GM23338 (cell line): Measurements from ENCODE around the gene USP7. TPM values are rescaled to one million over a fixed set of nuclear protein-coding genes. Genes with fewer than 3 reads are reported as not detected.
"Not testable (repeated sequence)": the region's sequence is repeated elsewhere in the genome, so short reads cannot be mapped to it uniquely, and the experiment has no call there.

Source experiments
- ATAC-seq: fragments of 200-7000 bp; cut with Tn5 transposase; 3 replicates; pipeline ENCODE4 v1.9.1; 2020
- DNase-seq: peaks from one replicate; pipeline ENCODE4 v3.0.0-alpha.2; 2015; ENCODE audit warnings: low spot score
- H2AFZ ChIP-seq: fragments of 200-600 bp; sonication (generic); 2 replicates; pipeline ENCODE4 v1.8.0; 2016; ENCODE audit warnings: antibody characterized with exemption, mild to moderate bottlenecking, moderate library complexity
- H3F3A ChIP-seq: fragments of 200-600 bp; sonication (generic); replicated peaks from 2 replicates; pipeline ENCODE4 v1.8.0; 2017; ENCODE audit warnings: antibody characterized with exemption, mixed run types, low read depth
- H3K27ac ChIP-seq: fragments of 200-600 bp; sonication (generic); 2 replicates; pipeline ENCODE4 v1.6.1; 2016; ENCODE audit warnings: low read depth
- H3K27me3 ChIP-seq: fragments of 200-600 bp; sonication (generic); 2 replicates; pipeline ENCODE4 v1.8.0; 2016; ENCODE audit warnings: mild to moderate bottlenecking, mixed run types, moderate library complexity; ENCODE audit not compliant: insufficient read depth
- H3K36me3 ChIP-seq: fragments of 200-600 bp; sonication (generic); 2 replicates; pipeline ENCODE4 v1.8.0; 2016; ENCODE audit warnings: mild to moderate bottlenecking; ENCODE audit not compliant: insufficient read depth
- H3K4me1 ChIP-seq: fragments of 200-600 bp; sonication (generic); 2 replicates; pipeline ENCODE4 v1.8.0; 2016; ENCODE audit warnings: mild to moderate bottlenecking, moderate library complexity; ENCODE audit not compliant: insufficient read depth
- H3K4me2 ChIP-seq: fragments of 200-600 bp; sonication (generic); 2 replicates; pipeline ENCODE4 v1.7.1; 2017; ENCODE audit warnings: mixed run types
- H3K4me3 ChIP-seq: fragments of 200-600 bp; sonication (generic); 2 replicates; pipeline ENCODE4 v1.6.1; 2016; ENCODE audit warnings: mixed run types
- H3K79me2 ChIP-seq: fragments of 200-600 bp; sonication (generic); replicated peaks from 2 replicates; pipeline ENCODE4 v1.8.0; 2017; ENCODE audit warnings: mild to moderate bottlenecking; ENCODE audit not compliant: insufficient read depth
- H3K9me2 ChIP-seq: fragments of 200-600 bp; sonication (generic); 2 replicates; pipeline ENCODE4 v1.8.0; 2017; ENCODE audit not compliant: insufficient read depth
- H4K20me1 ChIP-seq: fragments of 200-600 bp; sonication (generic); replicated peaks from 2 replicates; pipeline ENCODE4 v1.8.0; 2017; ENCODE audit warnings: mild to moderate bottlenecking; ENCODE audit not compliant: insufficient read depth
- H3K27ac Mint-ChIP-seq: 2 replicates; pipeline ENCODE4 v1.8.0; 2020; ENCODE audit warnings: inconsistent platforms, mild to moderate bottlenecking, moderate library complexity, mixed read lengths
- H3K27me3 Mint-ChIP-seq: 3 replicates; pipeline ENCODE4 v1.8.0; 2022; ENCODE audit warnings: low read depth, mild to moderate bottlenecking, moderate library complexity, mixed read lengths, inconsistent platforms; ENCODE audit not compliant: insufficient read depth, poor library complexity
- H3K36me3 Mint-ChIP-seq: 3 replicates; pipeline ENCODE4 v1.8.0; 2021; ENCODE audit warnings: low read depth, mild to moderate bottlenecking, inconsistent platforms, moderate library complexity, mixed read lengths
- H3K4me1 Mint-ChIP-seq: 3 replicates; pipeline ENCODE4 v1.8.0; 2020; ENCODE audit warnings: mild to moderate bottlenecking, inconsistent platforms, mixed read lengths
- H3K4me3 Mint-ChIP-seq: 3 replicates; pipeline ENCODE4 v1.8.0; 2021; ENCODE audit warnings: moderate library complexity, mild to moderate bottlenecking, inconsistent platforms, mixed read lengths
- H3K9me3 Mint-ChIP-seq: 3 replicates; pipeline ENCODE4 v1.8.0; 2020; ENCODE audit warnings: moderate library complexity, mild to moderate bottlenecking, inconsistent platforms, mixed read lengths
- ETS1 ChIP-seq: IDR thresholded peaks from 2 replicates; pipeline ENCODE4 v1.6.1; 2016; ENCODE audit warnings: antibody characterized with exemption
- EZH2 ChIP-seq: fragments of 200-600 bp; sonication (generic); IDR thresholded peaks from one replicate; pipeline ENCODE4 v1.8.0; 2017; ENCODE audit warnings: antibody characterized with exemption, mild to moderate bottlenecking, low read depth; ENCODE audit not compliant: unreplicated experiment
- EZH2phosphoT487 ChIP-seq: fragments of 200-600 bp; sonication (generic); IDR thresholded peaks from one replicate; pipeline ENCODE4 v1.8.1; 2018; ENCODE audit warnings: antibody characterized with exemption; ENCODE audit not compliant: unreplicated experiment
- POLR2AphosphoS5 ChIP-seq: IDR thresholded peaks from 2 replicates; pipeline ENCODE4 v1.6.1; 2016; ENCODE audit warnings: antibody characterized with exemption, low read depth
- polyA plus RNA-seq: library from polyadenylated mRNA; unstranded; fragments of >200 nt; fragmentation: Nextera tagmentation; extraction: Ambion mirVana; gene quantifications from 2 replicates; pipeline ENCODE4 v1.2.1, GENCODE V29; 2016
- total RNA-seq: library from RNA; depleted of rRNA; stranded (reverse); fragments of >200 nt; shearing (Covaris generic); gene quantifications from 2 replicates; pipeline ENCODE4 v1.2.3, GENCODE V29; 2014

The USP7 gene
- total and polyA plus RNA-seq, 2 experiments from 2014 or later = 42.3 to 130 TPM

- TF ChIP-seq ETS1 (no peak), EZH2 (no peak)
These were observed 43.7 kb downstream of the USP7 start (continued) for GRCh38 chr16:8919934-8920462.

- Histone ChIP-seq H3K79me2 (peaks cover 33% of the 10 kb centered on the region), H3K36me3 (peaks cover 51% of the 10 kb centered on the region), H3K27me3 (no peaks in the 10 kb centered on the region), H4K20me1 (peaks cover 37% of the 10 kb centered on the region), H3K27ac (no peak overlapping the region), H2AFZ (no peak overlapping the region), H3K4me3 (no peak overlapping the region), H3K4me2 (no peak overlapping the region), H3K4me1 (no peaks in the 10 kb centered on the region), H3F3A (peaks cover 11% of the 10 kb centered on the region; the same call in 1 of the 2 replicates), H3K9me2 (no peaks in the 10 kb centered on the region)
- Mint-ChIP-seq H3K27ac (0 out of 2 replicates have a peak overlapping the region, but pooled peaks have one; percentile 3), H3K27me3 (peaks cover 4% of the 10 kb centered on the region), H3K9me3 (no peaks in the 10 kb centered on the region), H3K4me3 (no peak overlapping the region), H3K36me3 (peaks cover 89% of the 10 kb centered on the region), H3K4me1 (peaks cover 1% of the 10 kb centered on the region; the same call in 1 of the 3 replicates)
- DNase-seq = no peak
- TF ChIP-seq POLR2AphosphoS5 (0 out of 2 replicates have a peak, but pooled peaks have one; percentile 18), EZH2phosphoT487 (no peak)
- ATAC-seq = no peak
These were observed 44.4 kb downstream of the USP7 start for GRCh38 chr16:8919089-8919933.

GRCh38 chr16:8917336-8917735 is 46.4 kb downstream of the USP7 start:
- not testable (repeated sequence) for H3K9me3 Mint-ChIP-seq, H3K9me2 ChIP-seq, H3K4me3 ChIP-seq, H3K27me3 ChIP-seq, H3K4me1 ChIP-seq, H3K27ac ChIP-seq, DNase-seq, H2AFZ ChIP-seq, H3K27me3 Mint-ChIP-seq, H3K4me3 Mint-ChIP-seq, H3K4me1 Mint-ChIP-seq, ATAC-seq, H3K4me2 ChIP-seq
- H3K36me3 ChIP-seq = peaks cover 57% of the 10 kb centered on the region
- H3F3A ChIP-seq = 0 out of 2 replicates have a peak, but pooled peaks cover 14% of the 10 kb centered on the region
- peaks cover 95% of the 10 kb centered on the region for H3K36me3 Mint-ChIP-seq
- H3K27ac Mint-ChIP-seq = peak overlapping the region; percentile 58; the same call in 1 of the 2 replicates
- H3K79me2 ChIP-seq = peaks cover 28% of the 10 kb centered on the region
- H4K20me1 ChIP-seq = peaks cover 28% of the 10 kb centered on the region
